Brain microvascular endothelial cell (primary cell): ENCODE data around the gene CORO1A.
"Not testable (repeated sequence)": the region's sequence is repeated elsewhere in the genome, so short reads cannot be mapped to it uniquely, and the experiment has no call there.

Source experiments
- DNase-seq: peaks from one replicate; pipeline ENCODE4 v3.0.0-alpha.2; 2020
- H3K27ac ChIP-seq: fragments of 250-450 bp; sonication (Bioruptor Pico); 2 replicates; pipeline ENCODE4 v1.5.1; 2020; ENCODE audit warnings: mild to moderate bottlenecking, moderate library complexity
- H3K27me3 ChIP-seq: fragments of 250-450 bp; sonication (Bioruptor Pico); replicated peaks from 2 replicates; pipeline ENCODE4 v1.5.1; 2020; ENCODE audit warnings: mild to moderate bottlenecking
- H3K36me3 ChIP-seq: fragments of 250-450 bp; sonication (Bioruptor Pico); replicated peaks from 2 replicates; pipeline ENCODE4 v1.5.1; 2020; ENCODE audit warnings: mild to moderate bottlenecking
- H3K4me3 ChIP-seq: 2 replicates; pipeline ENCODE4 v1.5.1; 2011; ENCODE audit warnings: low read depth, mild to moderate bottlenecking, control low read depth, low read length, moderate library complexity
- in situ Hi-C: cut with HindIII; loops from 2 replicates; pipeline ENCODE4 v1.10.0; 2017; ENCODE audit warnings: low sequenced_read_pairs, low pct_ligation_motif_present

Gene CORO1A

DNA sequence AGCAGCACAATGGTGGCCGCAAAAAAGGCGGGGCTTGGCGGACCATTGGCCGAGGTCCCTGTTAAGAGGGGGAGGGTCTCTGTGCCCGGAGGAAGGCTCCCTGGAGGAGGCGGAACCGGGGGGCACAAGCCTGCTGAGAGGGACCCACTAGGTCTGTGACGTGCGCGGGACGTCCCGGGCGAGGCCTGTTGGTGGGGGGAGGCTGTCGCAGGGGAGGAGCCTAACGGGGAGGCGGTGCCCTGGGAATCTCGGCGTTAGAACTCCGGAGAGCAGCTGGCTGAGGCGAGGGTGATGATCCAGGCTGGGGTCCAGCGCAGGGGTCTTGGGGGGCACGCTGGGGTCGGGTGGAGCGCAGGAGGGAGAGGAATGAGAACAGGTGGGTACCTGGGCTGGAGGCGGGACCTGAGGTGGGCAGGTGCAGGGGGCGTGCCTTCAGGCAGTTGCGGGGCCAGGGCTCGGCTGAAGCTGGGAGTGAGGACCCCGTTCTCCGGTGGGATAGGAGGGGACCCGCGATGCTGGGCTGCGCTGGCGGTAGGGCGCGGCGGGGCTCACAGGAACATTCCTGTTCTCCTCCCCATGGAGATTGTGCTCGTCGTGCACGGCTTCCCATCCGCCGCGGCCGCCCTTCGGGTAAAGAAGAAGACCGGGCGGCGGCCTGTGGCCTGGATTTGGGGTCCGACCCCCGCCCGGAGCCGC, 22.3 kb downstream of the CORO1A start:
- H3K36me3 ChIP-seq, H3K27ac ChIP-seq, in situ Hi-C loops, H3K27me3 ChIP-seq, DNase-seq: not testable (repeated sequence)
- peak overlapping the region; percentile 45 for H3K4me3 ChIP-seq

DNA sequence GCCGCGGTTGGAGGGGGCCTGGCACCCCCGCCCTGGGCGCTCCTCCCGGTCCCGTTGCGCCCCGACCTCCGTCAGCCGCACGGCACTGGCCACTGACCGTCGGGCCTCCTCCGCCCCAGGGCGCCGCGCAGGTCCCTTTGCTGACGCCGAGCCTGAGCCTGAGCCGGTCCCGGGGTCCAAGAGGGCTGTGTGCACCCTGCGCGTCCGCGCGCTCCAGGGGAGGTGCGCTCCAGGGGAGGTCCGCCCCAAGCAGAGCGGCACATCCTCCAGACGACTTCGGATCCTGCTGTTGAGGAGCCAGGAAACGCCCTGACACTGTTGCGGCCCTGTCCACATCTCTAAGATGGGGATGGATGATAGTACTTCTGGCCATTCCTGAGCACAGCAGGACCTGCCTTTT, 22.9 kb downstream of the CORO1A start:
- H3K27me3 ChIP-seq, H3K4me3 ChIP-seq, in situ Hi-C loops: not testable (repeated sequence)

DNA sequence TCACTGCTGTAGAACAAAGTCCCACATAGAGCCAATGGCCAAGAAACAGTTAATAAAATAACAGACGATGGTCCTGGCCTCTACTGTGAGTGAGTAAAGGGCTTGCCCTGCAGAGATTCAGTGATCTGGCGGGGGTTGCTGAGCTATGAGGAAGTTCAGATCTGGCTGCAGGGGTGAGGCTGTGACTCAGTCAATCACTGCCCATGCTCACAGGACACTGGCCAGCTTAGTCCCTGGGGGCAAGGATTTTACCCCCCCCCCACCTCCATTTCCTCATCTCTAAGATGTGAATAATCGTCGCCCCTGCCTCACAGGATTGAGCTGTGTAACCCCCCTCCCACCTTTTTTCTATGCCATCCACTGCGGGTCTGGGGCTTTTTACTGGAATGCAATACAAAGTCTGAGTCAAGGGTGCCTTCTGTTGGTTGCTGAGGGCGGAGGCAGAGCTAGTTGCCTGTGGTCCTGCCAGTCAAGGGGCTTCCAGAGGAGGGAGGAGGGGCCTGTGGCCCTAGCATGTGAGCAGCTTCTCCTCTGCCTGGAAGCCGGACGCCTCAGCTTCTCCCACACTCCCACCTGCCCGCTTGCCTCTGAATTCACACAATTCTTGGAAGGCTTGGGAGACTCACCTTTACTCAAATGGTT, 23.8 kb downstream of the CORO1A start:
- H3K4me3 ChIP-seq, H3K27me3 ChIP-seq, H3K36me3 ChIP-seq, in situ Hi-C loops, H3K27ac ChIP-seq: not testable (repeated sequence)
- peak; percentile 74 for DNase-seq

More for the DNA sequence above, 22.9 kb downstream of the CORO1A start:
- not testable (repeated sequence) for H3K36me3 ChIP-seq, H3K27ac ChIP-seq, DNase-seq

GRCh38 chr16:30209032-30209431, 25.6 kb downstream of the CORO1A start:
- H3K36me3 ChIP-seq, H3K27me3 ChIP-seq, H3K27ac ChIP-seq, DNase-seq, in situ Hi-C loops, H3K4me3 ChIP-seq: not testable (repeated sequence)

DNA sequence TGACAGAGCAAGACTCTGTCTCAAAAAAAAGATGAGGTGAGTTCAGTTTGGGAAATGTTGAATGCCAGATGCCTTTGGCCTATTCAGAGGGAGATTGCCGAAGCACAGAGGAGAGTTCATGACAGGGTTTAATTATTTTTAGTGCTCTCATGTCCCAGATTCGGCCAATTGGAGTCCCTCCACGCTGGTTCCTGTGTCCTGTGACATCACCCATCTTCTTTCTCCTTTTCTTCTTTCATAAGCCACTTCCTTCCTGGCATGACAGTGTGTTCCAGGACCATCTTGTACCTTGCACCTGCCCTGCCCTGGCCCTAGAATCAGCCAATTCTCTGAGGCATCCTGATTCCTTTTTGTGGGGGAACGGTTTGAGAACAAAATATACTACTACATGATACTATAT, 28.0 kb downstream of the CORO1A start:
- H3K4me3 ChIP-seq, H3K36me3 ChIP-seq, H3K27me3 ChIP-seq, DNase-seq, in situ Hi-C loops, H3K27ac ChIP-seq: not testable (repeated sequence)

- H3K27ac ChIP-seq, H3K4me3 ChIP-seq, H3K36me3 ChIP-seq, in situ Hi-C loops, H3K27me3 ChIP-seq: not testable (repeated sequence)
- peak; percentile 0 for DNase-seq
Measured at GRCh38 chr16:30217082-30217481, 33.7 kb downstream of the CORO1A start.
